Ureter (tissue), 1 donor: ENCODE data around the gene DNHD1. TPM values are rescaled to one million over a fixed set of nuclear protein-coding genes. Genes with fewer than 3 reads are reported as not detected.
A peak's percentile ranks its signal among the peaks of the same experiment; 100 is the strongest.

Source experiments
- DNase-seq: peaks from one replicate; pipeline ENCODE4 v3.0.0-alpha.2; 2020; ENCODE audit warnings: low spot score
- total RNA-seq: library from RNA; stranded (reverse); gene quantifications from one replicate; pipeline ENCODE4 v1.2.4, GENCODE V29; 2023
- donor health status: DM: yes; HTN: yes; CAD: no.

DNHD1 gene, protein sequence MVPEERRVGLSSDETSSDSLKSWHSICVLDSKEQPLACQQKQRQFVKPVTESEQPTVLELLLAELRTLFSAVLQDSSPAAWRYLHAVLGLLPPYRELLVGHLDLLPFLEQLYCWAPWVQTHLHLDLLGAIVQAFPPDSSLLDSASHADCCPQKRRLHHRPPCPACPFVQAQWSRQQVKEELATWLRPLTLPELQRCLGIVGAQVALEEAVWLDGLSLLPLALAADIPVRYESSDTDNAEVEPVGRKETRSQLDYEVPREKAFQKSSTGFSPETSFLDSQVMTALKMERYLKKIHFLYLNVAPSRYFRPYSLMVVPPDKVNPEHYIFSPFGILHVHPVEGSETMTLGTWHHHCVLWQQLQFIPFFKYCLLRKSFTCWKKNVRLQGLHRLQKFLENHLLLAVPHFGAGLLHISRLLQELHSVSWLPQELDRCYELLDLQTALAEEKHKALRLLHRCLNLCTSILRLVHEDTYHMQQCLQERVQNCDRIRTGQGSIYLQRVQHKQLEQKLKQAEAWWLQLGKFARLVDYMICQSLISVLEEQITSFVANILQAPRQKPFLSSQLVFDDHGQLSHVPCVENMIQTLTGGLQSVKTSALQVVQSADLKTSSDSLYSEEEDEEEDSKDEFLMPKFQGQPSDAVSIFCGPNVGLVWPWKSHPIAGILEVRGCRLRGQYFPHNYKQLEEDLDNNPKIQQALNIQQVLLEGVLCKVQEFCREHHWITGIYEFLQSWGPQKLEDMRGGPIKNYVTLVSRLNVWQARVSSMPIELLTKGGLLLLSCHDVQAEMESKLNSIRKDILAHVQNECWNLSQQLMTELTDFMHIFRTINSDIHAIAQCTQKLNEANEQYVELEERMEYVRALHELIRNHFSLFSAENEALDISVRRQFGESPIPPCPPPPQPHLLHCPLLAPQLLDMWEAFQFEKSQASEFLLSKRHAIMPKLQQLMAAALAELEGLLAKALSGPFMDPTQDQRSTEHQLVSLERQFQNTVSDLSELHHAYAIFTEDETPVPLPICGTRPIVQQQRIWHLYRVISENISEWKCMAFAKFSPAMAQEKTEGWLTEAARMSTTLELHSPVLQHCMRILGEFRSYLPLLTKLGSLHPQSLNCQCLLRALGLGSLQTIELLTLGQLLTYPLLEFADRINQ (N-terminal part only)
- 24.2 TPM for total RNA-seq

- DNase-seq, result no peak
Observed at GRCh38 chr11:6497069-6497839, at the start of gene DNHD1. Gene DNHD1 (plus strand): TSS chr11:6497280. CDS start chr11:6498216, 936 bp downstream.

DNA sequence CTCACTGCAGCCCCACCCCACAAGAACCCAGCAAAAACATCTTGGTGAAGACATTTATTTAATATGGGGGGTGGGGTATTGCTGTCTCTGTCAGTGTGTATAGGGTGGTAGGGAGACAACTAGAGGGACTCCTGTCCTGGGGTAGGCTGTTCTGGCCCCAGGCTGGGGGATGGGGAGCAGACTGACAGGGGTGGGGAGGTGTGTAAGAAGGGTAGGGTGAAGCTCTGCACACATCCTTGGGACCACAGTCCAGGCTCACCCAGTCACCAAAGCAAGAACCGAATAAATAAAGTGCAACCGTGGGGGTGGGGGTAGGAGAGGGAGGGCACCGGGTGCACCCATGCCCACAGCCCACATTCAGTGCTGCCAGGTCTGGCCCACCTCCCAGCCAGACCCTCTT lies 48.5 kb upstream of the DNHD1 start:
- DNase-seq, result no peak

GRCh38 chr11:6452219-6452618 lies 44.9 kb upstream of the DNHD1 start:
- no peak for DNase-seq

DNA sequence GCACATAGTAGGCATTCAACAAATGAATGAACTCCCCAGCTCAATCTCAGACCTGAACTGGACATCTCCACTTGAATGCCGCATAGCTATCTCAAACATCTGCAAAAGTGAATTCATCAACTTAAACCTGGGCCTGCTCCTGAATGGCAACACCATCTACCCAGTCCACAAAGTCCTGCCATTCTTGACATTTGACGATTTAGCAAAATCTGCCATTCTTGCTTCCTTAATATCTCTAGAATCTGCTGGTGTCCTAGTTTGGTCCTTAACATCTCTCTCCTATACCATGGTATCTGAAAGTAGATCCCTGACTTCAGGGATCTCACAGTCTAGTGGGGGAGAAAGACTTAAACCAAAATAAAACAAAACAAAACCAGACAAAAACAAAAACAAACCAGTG lies 43.9 kb upstream of the DNHD1 start:
- no peak for DNase-seq

DNA sequence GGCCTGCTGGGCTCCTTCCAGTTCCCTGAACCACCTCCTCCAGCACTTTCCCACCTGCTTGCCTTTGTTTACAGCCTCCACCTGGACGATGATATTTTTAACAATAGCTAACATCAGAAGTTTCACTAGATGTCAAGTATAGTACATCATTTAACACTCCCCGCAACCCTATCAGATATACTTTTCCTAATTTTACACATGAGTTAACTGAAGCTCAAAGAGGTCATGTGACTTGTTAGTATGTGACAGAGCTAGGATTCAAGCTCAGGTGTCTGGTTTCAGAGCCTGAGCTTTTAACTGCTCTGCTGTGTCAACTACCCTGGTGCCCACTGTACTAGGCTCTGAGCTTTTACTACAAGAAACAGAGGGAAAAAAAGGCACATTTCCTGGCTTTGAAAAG lies 42.0 kb upstream of the DNHD1 start:
- no peak for DNase-seq

- DNase-seq, result no peak
Observed at GRCh38 chr11:6456361-6457073, 40.6 kb upstream of the DNHD1 start.

- DNase-seq, result no peak
Observed at GRCh38 chr11:6457581-6458320, 39.3 kb upstream of the DNHD1 start.

- no peak for DNase-seq
Observed at GRCh38 chr11:6458352-6459098, 38.6 kb upstream of the DNHD1 start.

DNA sequence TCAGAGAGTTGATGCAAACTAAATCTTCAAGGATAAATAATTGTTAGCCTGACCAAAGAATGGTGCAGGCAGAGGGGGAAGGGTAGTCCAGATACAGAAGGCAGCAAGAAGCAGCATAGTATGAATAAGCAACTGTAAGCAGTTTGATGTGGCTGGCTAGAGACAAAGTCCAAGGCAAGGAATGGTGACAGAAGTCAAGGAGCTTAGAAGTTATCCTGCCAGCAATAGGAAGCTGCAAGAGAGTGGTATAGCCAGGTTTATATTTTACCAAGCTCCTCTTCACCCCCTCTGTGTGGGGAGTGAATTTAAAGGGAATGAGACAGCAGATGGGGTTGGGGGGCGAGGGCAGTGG lies 38.0 kb upstream of the DNHD1 start:
- DNase-seq, result no peak

DNA sequence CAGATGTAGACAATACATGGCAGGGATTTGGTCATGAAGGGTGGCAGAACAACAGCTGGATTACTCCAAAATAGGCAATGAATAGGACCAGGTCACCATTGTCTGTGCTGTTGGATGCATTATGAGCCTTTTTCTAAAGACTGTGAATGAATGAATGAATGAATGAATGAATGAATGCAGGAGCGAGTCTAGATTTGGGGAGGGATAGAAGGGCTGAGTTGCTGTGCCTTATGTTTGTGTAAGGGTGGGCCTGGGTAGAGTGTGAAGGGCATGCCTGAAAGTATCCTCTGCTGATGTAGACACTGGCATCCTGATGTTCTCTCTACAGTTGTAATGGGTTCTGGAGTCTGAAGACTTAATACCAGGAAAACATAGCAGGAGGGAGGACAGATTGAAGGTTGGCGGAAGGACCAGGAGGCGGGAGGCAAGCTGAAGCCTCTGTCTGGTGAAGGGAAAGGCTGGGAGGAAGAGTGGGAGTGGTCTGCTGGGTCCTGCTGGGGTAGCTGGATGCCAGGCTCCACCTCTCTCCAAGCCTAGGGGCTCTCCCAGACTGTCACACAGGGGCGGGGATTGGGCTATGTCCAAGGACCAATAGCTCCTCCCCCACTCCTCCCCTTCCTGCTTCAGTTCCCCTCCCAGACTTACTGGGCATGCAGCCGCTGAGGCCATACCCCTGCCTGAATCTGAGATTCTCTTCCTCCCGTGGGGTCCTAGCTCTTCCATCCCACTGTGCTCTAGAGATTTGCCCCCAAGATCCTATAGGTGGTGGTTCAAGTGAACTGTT lies 28.2 kb upstream of the DNHD1 start:
- DNase-seq, result peak; percentile 92

DNA sequence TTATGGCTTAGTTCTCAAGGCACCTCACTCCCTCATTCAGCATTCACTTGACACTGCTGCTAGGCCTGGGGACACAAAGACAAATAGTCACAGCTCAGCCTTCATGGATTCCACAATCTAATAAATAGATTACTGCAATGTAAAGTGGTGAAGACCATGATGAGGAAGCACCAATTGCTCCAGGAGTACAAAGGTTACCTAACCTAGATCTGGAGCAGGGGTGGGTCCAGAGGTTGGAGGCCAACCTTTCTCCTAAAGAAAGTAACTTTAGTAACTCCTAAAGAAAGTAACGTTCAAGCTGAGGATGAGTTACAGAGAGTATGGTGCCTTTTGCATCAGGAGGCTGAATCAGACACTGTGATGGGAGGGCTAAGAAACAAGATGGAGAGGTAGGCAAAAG lies 27.5 kb upstream of the DNHD1 start:
- DNase-seq, result no peak

GRCh38 chr11:6472934-6473333 lies 24.1 kb upstream of the DNHD1 start:
- no peak for DNase-seq

GRCh38 chr11:6473451-6474412 lies 23.3 kb upstream of the DNHD1 start, which contains the start of gene TRIM3:
Gene TRIM3 (minus strand): TSS chr11:6473941. CDS start chr11:6465695, 8,246 bp downstream.
- peak; percentile 94 for DNase-seq

DNA sequence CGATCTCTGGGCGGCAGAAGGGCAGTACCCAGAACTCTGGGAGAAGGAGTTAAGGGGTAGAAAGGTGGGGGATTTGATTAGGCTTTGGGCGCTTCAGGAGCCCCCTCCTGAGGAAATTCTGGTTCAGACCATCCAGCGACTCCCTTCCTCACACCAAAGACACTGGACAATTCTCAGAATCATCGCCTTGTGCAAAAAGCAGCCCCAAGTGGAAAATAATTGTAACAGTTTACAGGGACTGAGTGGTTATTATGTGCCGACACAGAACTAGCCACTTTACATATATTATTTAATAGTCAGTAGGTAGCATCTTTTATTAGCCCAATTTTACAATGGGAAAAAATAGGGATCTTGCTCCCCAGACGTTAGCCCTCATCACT lies 22.7 kb upstream of the DNHD1 start:
- DNase-seq, result no peak

- DNase-seq, result no peak
Observed at GRCh38 chr11:6474806-6475500, 22.1 kb upstream of the DNHD1 start.

DNA sequence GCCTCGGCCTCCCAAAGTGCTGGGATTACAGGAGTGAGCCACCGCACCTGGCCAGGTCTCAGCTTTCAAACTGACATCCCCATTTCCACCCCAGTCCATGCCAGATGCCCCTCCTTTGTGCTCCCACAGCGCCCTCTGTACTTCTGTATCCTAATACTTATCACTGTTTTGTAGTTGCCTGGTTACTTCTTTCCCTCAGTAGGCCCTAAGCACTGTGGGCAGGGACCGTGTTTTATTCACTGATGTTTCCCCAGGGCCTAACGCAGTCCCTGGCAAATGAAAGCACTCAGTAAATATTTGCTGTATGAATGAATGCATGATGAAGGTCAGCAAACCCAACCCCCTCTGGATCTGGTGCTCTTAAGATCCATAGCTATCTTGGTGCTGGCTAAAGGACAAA lies 21.1 kb upstream of the DNHD1 start:
- DNase-seq, result no peak

- no peak for DNase-seq
Observed at GRCh38 chr11:6476571-6476970, 20.5 kb upstream of the DNHD1 start.
